Hepatocyte (in vitro differentiated cells): ENCODE results near the gene EML3. TPM values are rescaled to one million over a fixed set of nuclear protein-coding genes. Genes with fewer than 3 reads are reported as not detected.

Experiments
- DNase-seq: peaks from one replicate; pipeline ENCODE4 v3.0.0-alpha.2; 2016; ENCODE audit warnings: low spot score
- H2AFZ ChIP-seq: fragments of 200-600 bp; sonication (generic); 2 replicates; pipeline ENCODE4 v1.6.0; 2016; ENCODE audit warnings: antibody characterized with exemption, mild to moderate bottlenecking
- H3K27ac ChIP-seq: fragments of 200-600 bp; sonication (generic); 2 replicates; pipeline ENCODE4 v1.5.1; 2016; ENCODE audit warnings: mild to moderate bottlenecking
- H3K27me3 ChIP-seq: fragments of 200-600 bp; sonication (generic); 2 replicates; pipeline ENCODE4 v1.6.1; 2016
- H3K36me3 ChIP-seq: fragments of 200-600 bp; sonication (generic); replicated peaks from 2 replicates; pipeline ENCODE4 v1.5.1; 2016; ENCODE audit warnings: low read depth; ENCODE audit not compliant: insufficient read depth
- H3K4me1 ChIP-seq: fragments of 200-600 bp; sonication (generic); 2 replicates; pipeline ENCODE4 v1.5.1; 2016; ENCODE audit warnings: mild to moderate bottlenecking, moderate library complexity; ENCODE audit not compliant: insufficient read depth
- H3K4me2 ChIP-seq: fragments of 200-600 bp; sonication (generic); 2 replicates; pipeline ENCODE4 v1.6.0; 2016
- H3K4me3 ChIP-seq: fragments of 200-600 bp; sonication (generic); 2 replicates; pipeline ENCODE4 v1.5.1; 2016; ENCODE audit warnings: mild to moderate bottlenecking
- H3K79me2 ChIP-seq: fragments of 200-600 bp; sonication (generic); 2 replicates; pipeline ENCODE4 v1.6.0; 2017; ENCODE audit warnings: mild to moderate bottlenecking
- H3K9me2 ChIP-seq: fragments of 200-600 bp; sonication (generic); replicated peaks from 2 replicates; pipeline ENCODE4 v1.6.0; 2017; ENCODE audit warnings: mild to moderate bottlenecking; ENCODE audit not compliant: insufficient read depth
- H3K9me3 ChIP-seq: fragments of 200-600 bp; sonication (generic); 2 replicates; pipeline ENCODE4 v1.5.1; 2016; ENCODE audit warnings: low read depth, mild to moderate bottlenecking
- H4K20me1 ChIP-seq: fragments of 200-600 bp; sonication (generic); 2 replicates; pipeline ENCODE4 v1.6.0; 2016; ENCODE audit warnings: mild to moderate bottlenecking; ENCODE audit not compliant: insufficient read depth, poor library complexity, severe bottlenecking
- CTCF ChIP-seq: fragments of 200-600 bp; sonication (generic); IDR thresholded peaks from 2 replicates; pipeline ENCODE4 v1.5.1; 2016; ENCODE audit warnings: antibody characterized with exemption, mild to moderate bottlenecking; ENCODE audit not compliant: poor library complexity
- EZH2 ChIP-seq: fragments of 200-600 bp; sonication (generic); IDR thresholded peaks from 2 replicates; pipeline ENCODE4 v1.6.1; 2016; ENCODE audit warnings: antibody characterized with exemption, mild to moderate bottlenecking, borderline replicate concordance
- EZH2phosphoT487 ChIP-seq: fragments of 200-600 bp; sonication (generic); IDR thresholded peaks from one replicate; pipeline ENCODE4 v1.6.1; 2018; ENCODE audit warnings: antibody characterized with exemption, mild to moderate bottlenecking, low read depth, moderate library complexity; ENCODE audit not compliant: unreplicated experiment, severe bottlenecking
- WGBS: methylation state at CpG from one replicate; pipeline ENCODE4 v1.1.6; 2016; ENCODE audit warnings: low lambda C conversion rate; ENCODE audit errors: missing lambda C conversion rate; 5-methylcytosine and 5-hydroxymethylcytosine counted together
- polyA plus RNA-seq: library from polyadenylated mRNA; unstranded; fragments of >200 nt; fragmentation: Nextera tagmentation; extraction: Ambion mirVana; gene quantifications from 2 replicates; pipeline ENCODE4 v1.2.1, GENCODE V29; 2016
- total RNA-seq: library from RNA; depleted of rRNA; stranded (reverse); fragments of >200 nt; gene quantifications from 2 replicates; pipeline ENCODE4 v1.2.3, GENCODE V29; 2014

EML3 gene
- total and polyA plus RNA-seq, 2 experiments from 2014 or later: 21.6 to 22.6 TPM

GRCh38 chr11:62632492-62632891, 19.9 kb upstream of the EML3 start:
- TF ChIP-seq EZH2phosphoT487 (no peak), EZH2 (no peak), CTCF (no peak)
- H3K4me2 ChIP-seq: no peak overlapping the region
- no peaks in the 10 kb centered on the region for H3K27me3 ChIP-seq
- peaks cover 21% of the 10 kb centered on the region for H3K79me2 ChIP-seq
- no peak for DNase-seq
- no peaks in the 10 kb centered on the region for H3K4me1 ChIP-seq
- no peak overlapping the region for H2AFZ ChIP-seq
- no peak overlapping the region for H3K4me3 ChIP-seq
- no peak overlapping the region for H3K27ac ChIP-seq
- H3K36me3 ChIP-seq: no peaks in the 10 kb centered on the region
- no peaks in the 10 kb centered on the region for H4K20me1 ChIP-seq
- 97% methylated on average over 6 of the region's 6 CpGs for whole genome bisulfite sequencing
- H3K9me2 ChIP-seq: no peaks in the 10 kb centered on the region
- H3K9me3 ChIP-seq: no peaks in the 10 kb centered on the region

GRCh38 chr11:62627713-62628112, 15.1 kb upstream of the EML3 start:
- no peak for DNase-seq
- 91% methylated on average over 3 of the region's 3 CpGs for WGBS

GRCh38 chr11:62622476-62623089, 10.0 kb upstream of the EML3 start:
- H3K79me2 ChIP-seq: peaks cover 29% of the 10 kb centered on the region
- peak overlapping the region; percentile 66 for H3K4me2 ChIP-seq
- H3K27me3 ChIP-seq: no peaks in the 10 kb centered on the region
- H3K9me3 ChIP-seq: no peaks in the 10 kb centered on the region
- TF ChIP-seq EZH2phosphoT487 (no peak), EZH2 (no peak), CTCF (no peak)
- H2AFZ ChIP-seq: peak overlapping the region; percentile 6
- H3K9me2 ChIP-seq: no peaks in the 10 kb centered on the region
- DNase-seq: no peak
- H3K36me3 ChIP-seq: no peaks in the 10 kb centered on the region
- no peak overlapping the region for H3K4me3 ChIP-seq
- peak overlapping the region; percentile 92 for H3K27ac ChIP-seq
- peaks cover 11% of the 10 kb centered on the region for H3K4me1 ChIP-seq
- no peaks in the 10 kb centered on the region for H4K20me1 ChIP-seq
- WGBS: 92% methylated on average over 7 of the region's 7 CpGs

More at GRCh38 chr11:62627713-62628112, 15.1 kb upstream of the EML3 start:
- Histone ChIP-seq H3K36me3 (no peaks in the 10 kb centered on the region), H3K79me2 (no peaks in the 10 kb centered on the region), H3K27ac (no peak overlapping the region), H3K9me3 (no peaks in the 10 kb centered on the region), H3K4me3 (no peak overlapping the region), H3K27me3 (no peaks in the 10 kb centered on the region), H3K4me1 (no peaks in the 10 kb centered on the region), H2AFZ (no peak overlapping the region), H3K4me2 (no peak overlapping the region), H3K9me2 (no peaks in the 10 kb centered on the region), H4K20me1 (no peaks in the 10 kb centered on the region)
- no peak for TF ChIP-seq CTCF
- TF ChIP-seq EZH2: no peak
- TF ChIP-seq EZH2phosphoT487: no peak
